HEK293T (cell line): Measurements from ENCODE around the gene PANK1.

Experiments used
- ARNT ChIP-seq: fragments of 450-650 bp; IDR thresholded peaks from 2 replicates; pipeline ENCODE4 v1.6.1; 2017; ENCODE audit warnings: mild to moderate bottlenecking
- ELF4 ChIP-seq: fragments of 450-650 bp; IDR thresholded peaks from 2 replicates; pipeline ENCODE4 v1.6.1; 2017; ENCODE audit warnings: antibody characterized with exemption
- FOXA1 ChIP-seq: fragments of 450-650 bp; IDR thresholded peaks from 2 replicates; pipeline ENCODE4 v1.6.1; 2016; ENCODE audit warnings: mild to moderate bottlenecking
- FOXM1 ChIP-seq: fragments of 450-650 bp; IDR thresholded peaks from 2 replicates; pipeline ENCODE4 v1.6.1; 2017; ENCODE audit warnings: mild to moderate bottlenecking, borderline replicate concordance
- NFRKB ChIP-seq: fragments of 450-650 bp; IDR thresholded peaks from 2 replicates; pipeline ENCODE4 v1.6.1; 2016; ENCODE audit warnings: mild to moderate bottlenecking, moderate library complexity
- SUZ12 ChIP-seq: fragments of 450-650 bp; IDR thresholded peaks from 2 replicates; pipeline ENCODE4 v1.6.1; 2016; ENCODE audit warnings: mild to moderate bottlenecking

GRCh38 chr10:89548673-89549072 lies 96.4 kb downstream of the PANK1 start:
- no peak for TF ChIP-seq FOXA1
- TF ChIP-seq NFRKB, result no peak
- TF ChIP-seq FOXM1, result no peak
- TF ChIP-seq SUZ12, result no peak
- TF ChIP-seq ARNT, result no peak
- no peak for TF ChIP-seq ELF4
